ENCODE results near the gene INSYN2A. TPM values are rescaled to one million over a fixed set of nuclear protein-coding genes. Genes with fewer than 3 reads are reported as not detected.

The INSYN2A gene
- total and polyA plus RNA-seq, 10 of the 15 experiments (the other 5 are each of a cell fraction or from before 2014, with no cell fraction given) = not detected

GRCh38 chr10:127190427-127190826, 6.0 kb downstream of the INSYN2A start (continued):
- no peak for TF ChIP-seq JUNB (IDR thresholded peaks at IDR 0.05)
- no peak for TF ChIP-seq STAT3 (IDR thresholded peaks at IDR 0.05; ENCODE audit: low read depth, low read length)
- TF ChIP-seq SMAD5 (IDR thresholded peaks at IDR 0.05; ENCODE audit: low read depth) = no peak
- TF ChIP-seq CUX1 (IDR thresholded peaks at IDR 0.05; ENCODE audit: insufficient replicate concordance, low read depth, low read length) = no peak
- TF ChIP-seq ASH2L (IDR thresholded peaks at IDR 0.05; ENCODE audit: borderline replicate concordance, low read depth) = no peak

- H3K36me3 ChIP-seq (ENCODE audit: control insufficient read depth in 2 of 2, insufficient read depth in 2 of 2, low read length in 1 of 2) = no peaks in the 10 kb centered on the region
- H3K4me1 ChIP-seq (ENCODE audit: control insufficient read depth, insufficient read depth, low read length) = no peaks in the 10 kb centered on the region
- ChIA-PET SMC1A (ENCODE audit: uncharacterized antibody, unreplicated experiment) (interaction anchor here (0.8 kb wide), 1 partner anchor 35 kb away, joined by 3 read pairs; no protein-coding TSS in a partner anchor), CTCF (no interaction called here), POLR2A (no interaction called here), RAD21 (ENCODE audit: unreplicated experiment) (no interaction called here)
- in situ Hi-C loops (cut with MboI) = no loop called here
- no peaks in the 10 kb centered on the region for H3K9me3 ChIP-seq (replicated peaks; ENCODE audit: control insufficient read depth, insufficient read depth, low read length)
- no peak for DNase-seq (ENCODE audit: low read depth, low spot score)
- H2AFZ ChIP-seq (ENCODE audit: control insufficient read depth, low read depth, low read length) = no peak overlapping the region
- H3K9ac ChIP-seq (ENCODE audit: control insufficient read depth, insufficient read depth, low read length) = no peak overlapping the region
- H3K27ac ChIP-seq (ENCODE audit: control insufficient read depth, insufficient read depth) = no peak overlapping the region
- BruUV-seq (replicated peaks) = no TSS peak
- TF ChIP-seq E2F4 (IDR thresholded peaks at IDR 0.05; ENCODE audit: low read depth, low read length) = no peak
- TF ChIP-seq CHD1 (IDR thresholded peaks at IDR 0.05; ENCODE audit: low read depth, low read length) = no peak
- no peak for TF ChIP-seq YY1 (IDR thresholded peaks at IDR 0.05; ENCODE audit: low read depth, low read length)
- TF ChIP-seq CHD4 (IDR thresholded peaks at IDR 0.05) = no peak
- no peak for TF ChIP-seq TAF1 (IDR thresholded peaks at IDR 0.05; ENCODE audit: borderline replicate concordance, low read depth, low read length)
- no peak for TF ChIP-seq YBX1 (IDR thresholded peaks at IDR 0.05)
- no peak for TF ChIP-seq KDM1A (IDR thresholded peaks at IDR 0.05; ENCODE audit: borderline replicate concordance)
- no peak for TF ChIP-seq EZH2 (IDR thresholded peaks at IDR 0.05; ENCODE audit: borderline replicate concordance, control insufficient read depth, low read depth, low read length)
- TF ChIP-seq BHLHE40 (IDR thresholded peaks at IDR 0.05; ENCODE audit: borderline replicate concordance in 1 of 2, low read depth in 2 of 2, low read length in 1 of 2) = no peak
- no peak for TF ChIP-seq USF2 (IDR thresholded peaks at IDR 0.05; ENCODE audit: borderline replicate concordance, low read depth, low read length)
- no peak for TF ChIP-seq HCFC1 (IDR thresholded peaks at IDR 0.05; ENCODE audit: low read length)
- TF ChIP-seq EED (IDR thresholded peaks at IDR 0.05; ENCODE audit: low read depth) = no peak
- no peak for TF ChIP-seq RB1 (IDR thresholded peaks at IDR 0.05; ENCODE audit: borderline replicate concordance)
- H3K79me2 ChIP-seq (ENCODE audit: control insufficient read depth, insufficient read depth, low read length) = no peaks in the 10 kb centered on the region
- H4K20me1 ChIP-seq (ENCODE audit: control insufficient read depth, insufficient read depth) = no peaks in the 10 kb centered on the region
- intact Hi-C loops (cut with micrococcal nuclease; ENCODE audit: unreplicated experiment) = no loop called here
- H3K4me3 ChIP-seq = no peak overlapping the region
- no peak overlapping the region for H3K4me2 ChIP-seq (ENCODE audit: control insufficient read depth, insufficient read depth)
- ATAC-seq = no peak
- FAIRE-seq = no peak
- no peaks in the 10 kb centered on the region for H3K27me3 ChIP-seq (replicated peaks in 1 of 2; ENCODE audit: control insufficient read depth in 2 of 2, insufficient read depth in 2 of 2, low read length in 1 of 2)
Observed at GRCh38 chr10:127189226-127189625, 7.2 kb downstream of the INSYN2A start.

All from GM12878 (cell line).